Measurements from ENCODE around the gene LAMTOR3. TPM values are rescaled to one million over a fixed set of nuclear protein-coding genes. Genes with fewer than 3 reads are reported as not detected.

LAMTOR3 gene
- total and polyA plus RNA-seq, 10 of the 15 experiments (the other 5 are each of a cell fraction or from before 2014, with no cell fraction given), result 30.1 to 120 (median 65.5) TPM

- Histone ChIP-seq H3K9ac (ENCODE audit: control insufficient read depth, insufficient read depth, low read length) (no peak overlapping the region), H3K4me2 (ENCODE audit: control insufficient read depth, insufficient read depth) (no peak overlapping the region), H3K27ac (ENCODE audit: control insufficient read depth, insufficient read depth) (no peak overlapping the region), H3K79me2 (ENCODE audit: control insufficient read depth, insufficient read depth, low read length) (peaks cover 32% of the 10 kb centered on the region), H2AFZ (ENCODE audit: control insufficient read depth, low read depth, low read length) (no peak overlapping the region), H3K36me3 (ENCODE audit: control insufficient read depth in 2 of 2, insufficient read depth in 2 of 2, low read length in 1 of 2) (peaks cover 11 to 22% of the 10 kb centered on the region in 2 experiments), H3K9me3 (replicated peaks; ENCODE audit: control insufficient read depth, insufficient read depth, low read length) (no peaks in the 10 kb centered on the region), H3K4me3 (no peak overlapping the region), H4K20me1 (ENCODE audit: control insufficient read depth, insufficient read depth) (no peaks in the 10 kb centered on the region), H3K27me3 (replicated peaks in 1 of 2; ENCODE audit: control insufficient read depth in 2 of 2, insufficient read depth in 2 of 2, low read length in 1 of 2) (no peaks in the 10 kb centered on the region), H3K4me1 (ENCODE audit: control insufficient read depth, insufficient read depth, low read length) (no peaks in the 10 kb centered on the region)
- CTCF ChIA-PET, result interaction anchor here (0.9 to 1.8 kb wide), 5 partner anchors 9 to 262 kb away, joined by 3 to 8 read pairs (median 3); no protein-coding TSS in a partner anchor
- intact Hi-C loops (cut with micrococcal nuclease; ENCODE audit: unreplicated experiment), result no loop called here
- 75% methylated on average over 5 of the region's 5 CpGs for WGBS (ENCODE audit: insufficient coverage, insufficient replicate concordance, low lambda C conversion rate, missing lambda C conversion rate)
- FAIRE-seq (no peak), DNase-seq (ENCODE audit: low read depth, low spot score) (no peak), ATAC-seq (no peak)
- BruUV-seq (replicated peaks), result no TSS peak
- SMC1A ChIA-PET (ENCODE audit: uncharacterized antibody, unreplicated experiment), result interaction anchor here (1.2 to 3.5 kb wide), 3 partner anchors 12 to 14 kb away, joined by 6 to 23 read pairs (median 10); no protein-coding TSS in a partner anchor
- RAD21 ChIA-PET (ENCODE audit: unreplicated experiment), result no interaction called here
- POLR2A ChIA-PET, result interaction anchor here (0.5 to 1.1 kb wide), 3 partner anchors 10 to 186 kb away, joined by 3 read pairs; no protein-coding TSS in a partner anchor
- in situ Hi-C loops (cut with MboI), result loop anchor here (25.0 kb wide), 1 partner anchor 1179 kb away; no protein-coding TSS in a partner anchor
- TF ChIP-seq ZNF274 (IDR thresholded peaks at IDR 0.05; ENCODE audit: insufficient read depth, insufficient read length) (no peak), CBFB (IDR thresholded peaks at IDR 0.05; ENCODE audit: low read depth) (no peak), ETV6 (conservative IDR thresholded peaks at IDR 0.05 in 1 of 2, IDR thresholded peaks at IDR 0.05 in 1 of 2; ENCODE audit: borderline replicate concordance in 1 of 2, low read depth in 1 of 2) (no peak), SMAD1 (IDR thresholded peaks at IDR 0.05; ENCODE audit: low read depth, partially characterized antibody) (no peak), PRDM15 (CRISPR knock-in tag; IDR thresholded peaks at IDR 0.05) (no peak), MLLT1 (IDR thresholded peaks at IDR 0.05) (no peak), POU2F2 (IDR thresholded peaks at IDR 0.05; ENCODE audit: borderline replicate concordance, low read depth, low read length) (no peak), SREBF1 (IDR thresholded peaks at IDR 0.05; ENCODE audit: low read length) (no peak), ASH2L (IDR thresholded peaks at IDR 0.05; ENCODE audit: borderline replicate concordance, low read depth) (no peak), TARDBP (IDR thresholded peaks at IDR 0.05; ENCODE audit: borderline replicate concordance) (no peak), EZH2 (IDR thresholded peaks at IDR 0.05; ENCODE audit: borderline replicate concordance, control insufficient read depth, low read depth, low read length) (no peak), WRNIP1 (IDR thresholded peaks at IDR 0.05; ENCODE audit: borderline replicate concordance, low read depth, low read length) (no peak)
- TF ChIP-seq, protein P1, sequence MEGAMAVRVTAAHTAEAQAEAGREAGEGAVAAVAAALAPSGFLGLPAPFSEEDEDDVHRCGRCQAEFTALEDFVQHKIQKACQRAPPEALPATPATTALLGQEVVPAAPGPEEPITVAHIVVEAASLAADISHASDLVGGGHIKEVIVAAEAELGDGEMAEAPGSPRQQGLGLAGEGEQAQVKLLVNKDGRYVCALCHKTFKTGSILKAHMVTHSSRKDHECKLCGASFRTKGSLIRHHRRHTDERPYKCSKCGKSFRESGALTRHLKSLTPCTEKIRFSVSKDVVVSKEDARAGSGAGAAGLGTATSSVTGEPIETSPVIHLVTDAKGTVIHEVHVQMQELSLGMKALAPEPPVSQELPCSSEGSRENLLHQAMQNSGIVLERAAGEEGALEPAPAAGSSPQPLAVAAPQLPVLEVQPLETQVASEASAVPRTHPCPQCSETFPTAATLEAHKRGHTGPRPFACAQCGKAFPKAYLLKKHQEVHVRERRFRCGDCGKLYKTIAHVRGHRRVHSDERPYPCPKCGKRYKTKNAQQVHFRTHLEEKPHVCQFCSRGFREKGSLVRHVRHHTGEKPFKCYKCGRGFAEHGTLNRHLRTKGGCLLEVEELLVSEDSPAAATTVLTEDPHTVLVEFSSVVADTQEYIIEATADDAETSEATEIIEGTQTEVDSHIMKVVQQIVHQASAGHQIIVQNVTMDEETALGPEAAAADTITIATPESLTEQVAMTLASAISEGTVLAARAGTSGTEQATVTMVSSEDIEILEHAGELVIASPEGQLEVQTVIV (IDR thresholded peaks at IDR 0.05; ENCODE audit: borderline replicate concordance, partially characterized antibody), result no peak
- TF ChIP-seq, protein P2, sequence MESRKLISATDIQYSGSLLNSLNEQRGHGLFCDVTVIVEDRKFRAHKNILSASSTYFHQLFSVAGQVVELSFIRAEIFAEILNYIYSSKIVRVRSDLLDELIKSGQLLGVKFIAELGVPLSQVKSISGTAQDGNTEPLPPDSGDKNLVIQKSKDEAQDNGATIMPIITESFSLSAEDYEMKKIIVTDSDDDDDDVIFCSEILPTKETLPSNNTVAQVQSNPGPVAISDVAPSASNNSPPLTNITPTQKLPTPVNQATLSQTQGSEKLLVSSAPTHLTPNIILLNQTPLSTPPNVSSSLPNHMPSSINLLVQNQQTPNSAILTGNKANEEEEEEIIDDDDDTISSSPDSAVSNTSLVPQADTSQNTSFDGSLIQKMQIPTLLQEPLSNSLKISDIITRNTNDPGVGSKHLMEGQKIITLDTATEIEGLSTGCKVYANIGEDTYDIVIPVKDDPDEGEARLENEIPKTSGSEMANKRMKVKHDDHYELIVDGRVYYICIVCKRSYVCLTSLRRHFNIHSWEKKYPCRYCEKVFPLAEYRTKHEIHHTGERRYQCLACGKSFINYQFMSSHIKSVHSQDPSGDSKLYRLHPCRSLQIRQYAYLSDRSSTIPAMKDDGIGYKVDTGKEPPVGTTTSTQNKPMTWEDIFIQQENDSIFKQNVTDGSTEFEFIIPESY (IDR thresholded peaks at IDR 0.05), result no peak
These were observed 60.5 kb downstream of the LAMTOR3 start for GRCh38 chr4:99833756-99834155.

Measured in GM12878 (cell line).